Measurements from ENCODE around the gene MEGF9.

DNA sequence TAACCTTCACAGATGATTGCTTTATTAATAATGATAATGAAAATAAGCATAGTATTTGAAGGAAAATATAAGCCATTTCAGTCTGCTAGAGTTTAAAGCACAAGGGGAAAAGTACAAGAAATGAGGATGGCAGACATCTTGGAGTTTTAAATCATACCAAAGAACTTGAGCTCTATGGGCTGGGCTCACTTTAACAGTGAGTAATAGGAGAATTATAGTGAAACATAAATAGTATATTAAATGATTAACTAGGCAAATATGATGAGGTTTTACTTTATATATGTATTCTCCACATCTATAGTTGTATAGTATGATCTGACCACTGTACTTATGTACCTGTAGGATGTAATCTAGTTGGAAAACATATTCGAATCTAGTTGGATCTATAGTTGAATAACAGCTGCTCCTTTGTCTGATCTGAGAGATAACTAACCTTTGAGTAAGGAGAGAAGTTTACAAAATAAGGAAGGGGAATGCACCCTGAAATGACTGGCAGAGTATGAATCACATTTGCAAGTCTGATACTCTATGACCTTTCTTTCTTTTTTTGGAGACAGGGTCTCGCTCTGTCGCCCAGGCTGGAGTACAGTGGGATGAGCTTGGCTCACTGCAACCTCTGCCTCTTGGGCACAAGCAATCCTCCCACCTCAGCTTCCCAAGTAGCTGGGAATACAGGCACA lies 17.6 kb downstream of the MEGF9 start:
- TF ChIP-seq, protein P1, sequence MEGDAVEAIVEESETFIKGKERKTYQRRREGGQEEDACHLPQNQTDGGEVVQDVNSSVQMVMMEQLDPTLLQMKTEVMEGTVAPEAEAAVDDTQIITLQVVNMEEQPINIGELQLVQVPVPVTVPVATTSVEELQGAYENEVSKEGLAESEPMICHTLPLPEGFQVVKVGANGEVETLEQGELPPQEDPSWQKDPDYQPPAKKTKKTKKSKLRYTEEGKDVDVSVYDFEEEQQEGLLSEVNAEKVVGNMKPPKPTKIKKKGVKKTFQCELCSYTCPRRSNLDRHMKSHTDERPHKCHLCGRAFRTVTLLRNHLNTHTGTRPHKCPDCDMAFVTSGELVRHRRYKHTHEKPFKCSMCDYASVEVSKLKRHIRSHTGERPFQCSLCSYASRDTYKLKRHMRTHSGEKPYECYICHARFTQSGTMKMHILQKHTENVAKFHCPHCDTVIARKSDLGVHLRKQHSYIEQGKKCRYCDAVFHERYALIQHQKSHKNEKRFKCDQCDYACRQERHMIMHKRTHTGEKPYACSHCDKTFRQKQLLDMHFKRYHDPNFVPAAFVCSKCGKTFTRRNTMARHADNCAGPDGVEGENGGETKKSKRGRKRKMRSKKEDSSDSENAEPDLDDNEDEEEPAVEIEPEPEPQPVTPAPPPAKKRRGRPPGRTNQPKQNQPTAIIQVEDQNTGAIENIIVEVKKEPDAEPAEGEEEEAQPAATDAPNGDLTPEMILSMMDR (IDR thresholded peaks at IDR 0.05), result no peak
- TF ChIP-seq POLR2A (IDR thresholded peaks at IDR 0.05) (no peak), EP300 (IDR thresholded peaks at IDR 0.05) (no peak)

Data from tibial nerve (tissue), 4 donors.